ENCODE results near the gene MARK3.
A peak's percentile ranks its signal among the peaks of the same experiment; 100 is the strongest.

The MARK3 gene

DNA sequence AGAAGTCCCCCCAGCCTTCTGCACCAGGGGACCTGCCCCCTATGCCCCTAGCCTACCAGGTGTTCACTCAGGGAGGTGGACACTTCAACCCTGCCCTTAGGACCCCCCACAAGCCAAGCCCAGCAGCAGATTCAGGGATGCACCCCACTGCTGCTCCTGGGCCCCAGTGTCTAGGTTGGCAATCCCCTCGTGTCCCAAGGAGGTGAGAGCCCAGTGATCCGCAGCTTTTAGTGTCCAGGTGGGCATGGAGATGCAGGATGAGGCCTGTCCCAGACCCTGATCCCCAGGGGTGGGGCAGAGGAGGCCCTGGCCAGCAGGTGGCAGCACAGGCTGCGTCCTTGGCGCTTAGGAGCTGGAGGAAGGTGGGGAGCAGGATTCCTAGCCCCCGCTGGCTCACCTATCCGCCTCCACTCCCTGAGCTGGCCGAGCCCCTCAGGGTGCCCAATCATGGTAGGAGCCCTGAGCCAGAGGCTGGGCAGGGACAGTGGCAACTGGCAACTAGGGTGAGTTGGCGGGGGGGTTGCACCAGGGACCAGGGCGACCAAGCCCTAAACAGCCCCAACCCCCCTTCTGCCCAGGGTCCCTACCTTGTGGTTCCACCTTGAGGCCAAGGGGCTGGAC is 133.3 kb downstream of the MARK3 start:
- ChIA-PET CTCF (interaction anchor here (0.6 to 9.5 kb wide), 28 partner anchors 9 to 461 kb away, joined by 3 to 214 read pairs (median 4); partner anchors contain the start of genes BAG5 and TRMT61A), POLR2A (no interaction called here)
- DNase-seq (ENCODE audit: extremely low spot score) = peak; percentile 85
- TF ChIP-seq, protein P1, sequence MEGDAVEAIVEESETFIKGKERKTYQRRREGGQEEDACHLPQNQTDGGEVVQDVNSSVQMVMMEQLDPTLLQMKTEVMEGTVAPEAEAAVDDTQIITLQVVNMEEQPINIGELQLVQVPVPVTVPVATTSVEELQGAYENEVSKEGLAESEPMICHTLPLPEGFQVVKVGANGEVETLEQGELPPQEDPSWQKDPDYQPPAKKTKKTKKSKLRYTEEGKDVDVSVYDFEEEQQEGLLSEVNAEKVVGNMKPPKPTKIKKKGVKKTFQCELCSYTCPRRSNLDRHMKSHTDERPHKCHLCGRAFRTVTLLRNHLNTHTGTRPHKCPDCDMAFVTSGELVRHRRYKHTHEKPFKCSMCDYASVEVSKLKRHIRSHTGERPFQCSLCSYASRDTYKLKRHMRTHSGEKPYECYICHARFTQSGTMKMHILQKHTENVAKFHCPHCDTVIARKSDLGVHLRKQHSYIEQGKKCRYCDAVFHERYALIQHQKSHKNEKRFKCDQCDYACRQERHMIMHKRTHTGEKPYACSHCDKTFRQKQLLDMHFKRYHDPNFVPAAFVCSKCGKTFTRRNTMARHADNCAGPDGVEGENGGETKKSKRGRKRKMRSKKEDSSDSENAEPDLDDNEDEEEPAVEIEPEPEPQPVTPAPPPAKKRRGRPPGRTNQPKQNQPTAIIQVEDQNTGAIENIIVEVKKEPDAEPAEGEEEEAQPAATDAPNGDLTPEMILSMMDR (IDR thresholded peaks at IDR 0.05; ENCODE audit: control extremely low read depth, extremely low read depth, low read depth, missing control alignments) = peak; percentile 98

DNA sequence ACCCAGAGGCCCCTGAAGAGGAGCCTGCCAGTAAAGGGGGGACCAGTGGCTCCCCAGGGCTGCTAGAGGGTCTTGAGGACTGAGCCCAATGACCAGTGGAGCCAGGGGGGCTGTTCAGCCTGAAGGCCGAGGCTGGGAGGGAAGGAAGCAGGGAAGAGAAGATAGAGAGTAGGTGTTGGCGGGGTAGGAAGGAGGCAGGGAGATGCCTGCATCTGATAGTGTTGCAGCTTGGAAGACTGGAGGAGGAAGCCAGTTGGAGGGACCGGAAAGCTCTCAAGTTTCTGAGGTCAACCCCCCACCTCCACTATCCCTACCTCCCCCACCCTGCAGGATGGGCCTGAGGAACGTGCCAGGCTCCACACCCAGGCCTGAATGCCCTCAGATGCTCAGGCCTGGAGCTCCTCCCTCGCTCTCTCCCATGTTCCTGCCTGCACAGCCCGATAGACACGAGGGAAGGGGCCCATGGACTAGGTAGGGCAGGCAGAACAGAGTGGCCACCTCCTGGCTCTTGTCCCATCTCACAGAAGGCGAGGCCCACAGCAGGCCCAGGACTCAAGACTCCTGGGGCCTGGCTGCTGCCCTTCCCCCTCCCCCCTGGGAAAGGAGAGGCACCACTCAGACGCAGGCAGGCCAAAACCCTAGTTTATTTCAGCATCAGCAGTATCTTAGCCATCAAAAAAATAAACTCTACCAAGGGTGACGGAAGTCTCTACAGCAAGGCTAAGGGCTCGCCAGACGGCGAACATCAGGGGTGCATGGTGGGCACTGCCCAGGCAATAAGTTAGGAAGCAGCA is 134.0 kb downstream of the MARK3 start:
- ChIA-PET POLR2A (no interaction called here), CTCF (interaction anchor here (0.6 to 9.5 kb wide), 27 partner anchors 10 to 461 kb away, joined by 3 to 214 read pairs (median 4); partner anchors contain the start of genes BAG5 and TRMT61A)
- TF ChIP-seq, protein P1 (IDR thresholded peaks at IDR 0.05; ENCODE audit: control extremely low read depth, extremely low read depth, low read depth, missing control alignments) = no peak
- no peak for DNase-seq (ENCODE audit: extremely low spot score)

DNA sequence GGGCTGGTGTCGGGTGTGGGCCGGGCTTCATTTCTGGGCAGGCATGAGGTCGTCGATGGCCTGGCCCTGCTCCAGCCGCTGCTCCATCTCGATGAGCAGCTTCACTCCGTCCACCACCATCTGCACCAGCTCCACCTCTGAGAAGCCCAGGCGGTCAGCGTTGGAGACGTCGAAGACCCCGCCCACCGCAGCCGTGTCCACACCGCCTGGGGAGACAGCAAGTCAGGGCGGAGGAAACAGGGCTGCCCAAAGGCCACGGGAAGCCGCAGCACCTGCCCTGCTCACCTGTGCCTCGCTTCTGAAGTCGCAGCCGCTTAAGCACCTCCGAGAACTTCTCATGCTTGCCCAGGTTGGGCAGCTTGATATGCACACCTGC is 134.6 kb downstream of the MARK3 start:
- no peak for DNase-seq (ENCODE audit: extremely low spot score)
- ChIA-PET CTCF (interaction anchor here (1.3 to 9.5 kb wide), 11 partner anchors 10 to 104 kb away, joined by 3 to 214 read pairs (median 17); partner anchors contain the start of gene TRMT61A), POLR2A (no interaction called here)

DNA sequence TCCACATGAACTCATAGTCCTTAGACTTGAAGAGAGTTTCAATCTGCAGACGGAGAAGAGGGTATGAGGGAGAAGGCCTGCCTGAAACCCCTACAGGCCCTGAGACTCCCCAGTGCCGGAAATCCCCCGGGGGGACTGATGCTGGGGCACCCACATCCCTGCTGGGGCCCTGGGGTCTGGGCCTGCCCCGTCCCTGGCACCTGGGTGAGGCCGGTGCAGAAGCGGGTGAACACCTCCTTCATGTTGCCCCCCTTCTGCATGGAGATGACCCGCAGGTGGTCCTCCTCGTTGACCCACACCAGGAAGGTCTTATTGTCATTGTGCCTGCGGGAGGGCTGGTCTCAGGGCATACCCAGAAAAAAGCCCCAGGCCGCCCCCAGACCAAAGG is 135.0 kb downstream of the MARK3 start:
- ChIA-PET CTCF (interaction anchor here (0.9 to 9.5 kb wide), 11 partner anchors 8 to 104 kb away, joined by 3 to 214 read pairs (median 6); partner anchors contain the start of gene TRMT61A), POLR2A (interaction anchor here (1.1 kb wide), 1 partner anchor 9 kb away, joined by 3 read pairs; the partner anchor contains the start of gene TRMT61A)
- no peak for DNase-seq (ENCODE audit: extremely low spot score)
- TF ChIP-seq, protein P1 (IDR thresholded peaks at IDR 0.05; ENCODE audit: control extremely low read depth, extremely low read depth, low read depth, missing control alignments) = no peak

More for the DNA sequence above, 134.6 kb downstream of the MARK3 start:
- TF ChIP-seq, protein P1 (IDR thresholded peaks at IDR 0.05; ENCODE audit: control extremely low read depth, extremely low read depth, low read depth, missing control alignments) = no peak

DNA sequence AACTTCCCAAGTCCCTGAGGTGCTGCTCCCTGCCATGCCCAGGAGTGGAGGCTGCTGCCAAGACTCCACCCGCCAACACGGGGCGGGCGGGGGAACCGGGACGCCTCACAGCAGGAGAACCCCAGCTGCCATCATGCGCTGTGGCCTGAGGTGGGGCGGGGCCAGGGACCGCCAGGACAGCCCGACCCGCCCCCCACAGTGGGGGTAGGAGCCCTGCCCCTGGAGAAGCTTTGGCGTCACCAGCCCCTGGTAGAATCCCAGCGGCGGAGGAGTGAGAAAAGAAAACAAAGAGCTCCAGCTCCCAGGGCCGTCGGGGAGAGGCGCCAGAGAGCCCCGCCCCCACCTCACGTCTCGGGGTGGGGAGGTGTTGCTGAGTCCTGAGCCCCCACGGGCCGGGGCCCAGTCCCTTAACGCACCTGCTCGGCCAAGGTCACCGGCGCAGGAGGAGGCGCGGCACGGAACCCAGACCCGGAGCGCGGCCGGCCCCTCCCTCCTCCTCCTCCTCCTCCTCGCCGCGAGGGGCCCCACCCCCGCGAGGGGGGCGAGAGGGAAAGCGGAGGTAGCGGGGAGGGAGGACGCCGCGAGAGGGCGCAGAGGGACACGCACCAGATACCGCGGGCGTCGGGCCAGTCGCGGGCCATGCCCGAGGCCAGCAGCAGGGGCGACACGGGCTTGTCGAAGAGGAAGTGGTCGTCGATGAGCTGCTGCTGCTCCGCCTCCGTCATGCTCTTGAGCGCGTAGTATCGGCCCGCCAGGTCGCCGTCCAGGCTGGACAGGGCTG is 135.6 kb downstream of the MARK3 start:
- peak; percentile 79 for DNase-seq (ENCODE audit: extremely low spot score)
- TF ChIP-seq, protein P1 (IDR thresholded peaks at IDR 0.05; ENCODE audit: control extremely low read depth, extremely low read depth, low read depth, missing control alignments) = peak; percentile 71
- CTCF ChIA-PET = interaction anchor here (0.6 to 9.5 kb wide), 13 partner anchors 9 to 389 kb away, joined by 3 to 214 read pairs (median 3); no protein-coding TSS in a partner anchor
- POLR2A ChIA-PET = interaction anchor here (0.6 to 1.1 kb wide), 2 partner anchors 8 to 185 kb away, joined by 3 read pairs; partner anchors contain the start of gene TRMT61A
